HG03039 (cell line): Measurements from ENCODE around the gene ABCG1.

Source experiments
- ATAC-seq: cut with Tn5 transposase; IDR thresholded peaks from one replicate; pipeline ENCODE4 v1.9.1; 2021; ENCODE audit warnings: mild to moderate bottlenecking, moderate library complexity; ENCODE audit not compliant: unreplicated experiment

Gene ABCG1

GRCh38 chr21:42265231-42265812 lies 46.4 kb downstream of the ABCG1 start:
- no peak for ATAC-seq

- ATAC-seq = no peak
These were observed 48.1 kb downstream of the ABCG1 start for GRCh38 chr21:42266971-42267556.

- no peak for ATAC-seq
These were observed 50.4 kb downstream of the ABCG1 start for GRCh38 chr21:42269386-42269785.

GRCh38 chr21:42271065-42271464 lies 52.1 kb downstream of the ABCG1 start:
- no peak for ATAC-seq

- ATAC-seq = no peak
These were observed 53.4 kb downstream of the ABCG1 start for GRCh38 chr21:42272109-42272962.

- ATAC-seq = no peak
These were observed 54.2 kb downstream of the ABCG1 start for GRCh38 chr21:42272984-42273600.

- no peak for ATAC-seq
These were observed 57.1 kb downstream of the ABCG1 start for GRCh38 chr21:42276076-42276475.

- no peak for ATAC-seq
These were observed 57.7 kb downstream of the ABCG1 start for GRCh38 chr21:42276526-42277154.

GRCh38 chr21:42277593-42277992 lies 58.7 kb downstream of the ABCG1 start:
- no peak for ATAC-seq

- no peak for ATAC-seq
These were observed 59.7 kb downstream of the ABCG1 start for GRCh38 chr21:42278451-42279149.

- no peak for ATAC-seq
These were observed 60.5 kb downstream of the ABCG1 start for GRCh38 chr21:42279341-42279871.

- ATAC-seq = no peak
These were observed 60.9 kb downstream of the ABCG1 start for GRCh38 chr21:42279888-42280287.

- no peak for ATAC-seq
These were observed 61.6 kb downstream of the ABCG1 start for GRCh38 chr21:42280356-42281180.

GRCh38 chr21:42281181-42281680 lies 62.3 kb downstream of the ABCG1 start:
- no peak for ATAC-seq

- ATAC-seq = no peak
These were observed 63.1 kb downstream of the ABCG1 start for GRCh38 chr21:42282021-42282420.

GRCh38 chr21:42282715-42283114 lies 63.8 kb downstream of the ABCG1 start:
- no peak for ATAC-seq

- no peak for ATAC-seq
These were observed 66.8 kb downstream of the ABCG1 start for GRCh38 chr21:42285569-42286245.

GRCh38 chr21:42286416-42286815 lies 67.5 kb downstream of the ABCG1 start:
- no peak for ATAC-seq
